WTC11 (cell line): ENCODE measurements around the gene SEBOX. TPM values are rescaled to one million over a fixed set of nuclear protein-coding genes. Genes with fewer than 3 reads are reported as not detected.

Source experiments
- ATAC-seq: fragments of 200-7000 bp; cut with Tn5 transposase; 2 replicates; pipeline ENCODE4 v1.10.0; 2021; ENCODE audit warnings: mild to moderate bottlenecking, moderate library complexity
- CTCF ChIA-PET: fragments of 300-600 bp; sonication (Branson Sonifier 250); formaldehyde crosslinking; loops from one replicate; lab custom pipeline; 2021; ENCODE audit warnings: antibody characterized with exemption; lab: Charles Lee
- POLR2A ChIA-PET: fragments of 350-600 bp; sonication (Branson Sonifier 250); formaldehyde crosslinking; loops from one replicate; lab custom pipeline; 2021; ENCODE audit warnings: antibody characterized with exemption; lab: Charles Lee
- DNase-seq: peaks from one replicate; pipeline ENCODE4 v3.0.0; 2021; ENCODE audit warnings: low spot score
- H3K27ac Mint-ChIP-seq: 2 replicates; pipeline ENCODE4 v1.8.0; 2021; ENCODE audit warnings: mixed read lengths
- H3K27me3 Mint-ChIP-seq: 2 replicates; pipeline ENCODE4 v1.8.0; 2021; ENCODE audit warnings: low read depth, mild to moderate bottlenecking, moderate library complexity, mixed read lengths
- H3K36me3 Mint-ChIP-seq: 2 replicates; pipeline ENCODE4 v1.8.0; 2021; ENCODE audit warnings: mixed read lengths
- H3K4me1 Mint-ChIP-seq: 2 replicates; pipeline ENCODE4 v1.8.0; 2022; ENCODE audit warnings: mixed read lengths
- H3K4me3 Mint-ChIP-seq: 2 replicates; pipeline ENCODE4 v1.8.0; 2021; ENCODE audit warnings: mild to moderate bottlenecking, moderate library complexity, mixed read lengths
- H3K9me3 Mint-ChIP-seq: 2 replicates; pipeline ENCODE4 v1.8.0; 2021; ENCODE audit warnings: mixed read lengths
- ARID4B ChIP-seq: sonication (generic); formaldehyde crosslinking; IDR thresholded peaks from 2 replicates; pipeline ENCODE4 v1.8.0; 2023; ENCODE audit warnings: missing genetic modification reagents, mild to moderate bottlenecking, borderline replicate concordance
- CREM ChIP-seq: sonication (generic); formaldehyde crosslinking; IDR thresholded peaks from 2 replicates; pipeline ENCODE4 v1.8.1; 2022; ENCODE audit warnings: mild to moderate bottlenecking, missing genetic modification reagents, moderate library complexity
- EMX1 ChIP-seq: fragments of 250-450 bp; sonication (Bioruptor Pico); IDR thresholded peaks from 2 replicates; pipeline ENCODE4 v1.8.0; 2021; ENCODE audit warnings: mild to moderate bottlenecking
- ETV6 ChIP-seq: sonication (generic); formaldehyde crosslinking; IDR thresholded peaks from 2 replicates; pipeline ENCODE4 v1.8.1; 2022; ENCODE audit warnings: mild to moderate bottlenecking, missing genetic modification reagents
- NFYB ChIP-seq: sonication (generic); formaldehyde crosslinking; conservative IDR thresholded peaks from 2 replicates; pipeline ENCODE4 v1.8.0; 2022; ENCODE audit warnings: low read depth, missing genetic modification reagents
- SMAD4 ChIP-seq: sonication (generic); formaldehyde crosslinking; IDR thresholded peaks from 2 replicates; pipeline ENCODE4 v1.8.0; 2022; ENCODE audit warnings: mild to moderate bottlenecking, missing genetic modification reagents
- USF2 ChIP-seq: sonication (generic); formaldehyde crosslinking; IDR thresholded peaks from 2 replicates; pipeline ENCODE4 v1.8.1; 2023; ENCODE audit warnings: mild to moderate bottlenecking, missing genetic modification reagents, moderate library complexity
- ZNF671 ChIP-seq: fragments of 250-450 bp; sonication (Bioruptor Pico); IDR thresholded peaks from 2 replicates; pipeline ENCODE4 v1.8.0; 2021; ENCODE audit warnings: mild to moderate bottlenecking
- total RNA-seq: library from RNA; stranded (reverse); gene quantifications from 3 replicates; pipeline ENCODE4 v1.2.3, GENCODE V29; 2021
- TF ChIP-seq, protein P1 (sequence below): sonication (generic); formaldehyde crosslinking; IDR thresholded peaks from 2 replicates; pipeline ENCODE4 v1.8.0; 2022; ENCODE audit warnings: missing genetic modification reagents
- TF ChIP-seq, protein P2 (sequence below): sonication (generic); formaldehyde crosslinking; IDR thresholded peaks from 2 replicates; pipeline ENCODE4 v1.8.0; 2023; ENCODE audit warnings: mild to moderate bottlenecking, missing genetic modification reagents
- TF ChIP-seq, protein P3 (sequence below): sonication (generic); formaldehyde crosslinking; IDR thresholded peaks from 2 replicates; pipeline ENCODE4 v1.8.1; 2023; ENCODE audit warnings: mild to moderate bottlenecking, missing genetic modification reagents

The SEBOX gene
- total RNA-seq, 1 experiment from 2014 or later: not detected

GRCh38 chr17:28317966-28318758 lies 46.8 kb downstream of the SEBOX start (continued):
- TF ChIP-seq, protein P1, sequence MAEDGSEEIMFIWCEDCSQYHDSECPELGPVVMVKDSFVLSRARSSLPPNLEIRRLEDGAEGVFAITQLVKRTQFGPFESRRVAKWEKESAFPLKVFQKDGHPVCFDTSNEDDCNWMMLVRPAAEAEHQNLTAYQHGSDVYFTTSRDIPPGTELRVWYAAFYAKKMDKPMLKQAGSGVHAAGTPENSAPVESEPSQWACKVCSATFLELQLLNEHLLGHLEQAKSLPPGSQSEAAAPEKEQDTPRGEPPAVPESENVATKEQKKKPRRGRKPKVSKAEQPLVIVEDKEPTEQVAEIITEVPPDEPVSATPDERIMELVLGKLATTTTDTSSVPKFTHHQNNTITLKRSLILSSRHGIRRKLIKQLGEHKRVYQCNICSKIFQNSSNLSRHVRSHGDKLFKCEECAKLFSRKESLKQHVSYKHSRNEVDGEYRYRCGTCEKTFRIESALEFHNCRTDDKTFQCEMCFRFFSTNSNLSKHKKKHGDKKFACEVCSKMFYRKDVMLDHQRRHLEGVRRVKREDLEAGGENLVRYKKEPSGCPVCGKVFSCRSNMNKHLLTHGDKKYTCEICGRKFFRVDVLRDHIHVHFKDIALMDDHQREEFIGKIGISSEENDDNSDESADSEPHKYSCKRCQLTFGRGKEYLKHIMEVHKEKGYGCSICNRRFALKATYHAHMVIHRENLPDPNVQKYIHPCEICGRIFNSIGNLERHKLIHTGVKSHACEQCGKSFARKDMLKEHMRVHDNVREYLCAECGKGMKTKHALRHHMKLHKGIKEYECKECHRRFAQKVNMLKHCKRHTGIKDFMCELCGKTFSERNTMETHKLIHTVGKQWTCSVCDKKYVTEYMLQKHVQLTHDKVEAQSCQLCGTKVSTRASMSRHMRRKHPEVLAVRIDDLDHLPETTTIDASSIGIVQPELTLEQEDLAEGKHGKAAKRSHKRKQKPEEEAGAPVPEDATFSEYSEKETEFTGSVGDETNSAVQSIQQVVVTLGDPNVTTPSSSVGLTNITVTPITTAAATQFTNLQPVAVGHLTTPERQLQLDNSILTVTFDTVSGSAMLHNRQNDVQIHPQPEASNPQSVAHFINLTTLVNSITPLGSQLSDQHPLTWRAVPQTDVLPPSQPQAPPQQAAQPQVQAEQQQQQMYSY (CRISPR knock-in tag): no peak
- TF ChIP-seq SMAD4 (CRISPR knock-in tag): no peak
- no peak for TF ChIP-seq USF2 (CRISPR knock-in tag)
- peak; percentile 7; the same call in 1 of the 2 replicates for TF ChIP-seq ETV6 (CRISPR knock-in tag)

- ATAC-seq (no peak), DNase-seq (no peak)
- Mint-ChIP-seq H3K4me1 (peaks cover 41% of the 10 kb centered on the region), H3K27ac (peak overlapping the region; percentile 44; the same call in 1 of the 2 replicates), H3K9me3 (no peaks in the 10 kb centered on the region), H3K27me3 (no peaks in the 10 kb centered on the region; the same call in 1 of the 2 replicates), H3K36me3 (peaks cover 12% of the 10 kb centered on the region), H3K4me3 (peak overlapping the region; percentile 77)
- ChIA-PET CTCF (interaction anchor here (0.6 to 2.7 kb wide), 7 partner anchors 14 to 128 kb away, joined by 3 to 12 read pairs (median 7); partner anchors contain the start of genes IFT20 and TNFAIP1), POLR2A (interaction anchor here (0.7 to 2.9 kb wide), 3 partner anchors 14 to 66 kb away, joined by 3 to 17 read pairs (median 3); partner anchors contain the start of genes IFT20 and TNFAIP1)
- TF ChIP-seq ZNF671 (CRISPR knock-in tag): no peak
- TF ChIP-seq CREM (CRISPR knock-in tag): no peak
- TF ChIP-seq, protein P2, sequence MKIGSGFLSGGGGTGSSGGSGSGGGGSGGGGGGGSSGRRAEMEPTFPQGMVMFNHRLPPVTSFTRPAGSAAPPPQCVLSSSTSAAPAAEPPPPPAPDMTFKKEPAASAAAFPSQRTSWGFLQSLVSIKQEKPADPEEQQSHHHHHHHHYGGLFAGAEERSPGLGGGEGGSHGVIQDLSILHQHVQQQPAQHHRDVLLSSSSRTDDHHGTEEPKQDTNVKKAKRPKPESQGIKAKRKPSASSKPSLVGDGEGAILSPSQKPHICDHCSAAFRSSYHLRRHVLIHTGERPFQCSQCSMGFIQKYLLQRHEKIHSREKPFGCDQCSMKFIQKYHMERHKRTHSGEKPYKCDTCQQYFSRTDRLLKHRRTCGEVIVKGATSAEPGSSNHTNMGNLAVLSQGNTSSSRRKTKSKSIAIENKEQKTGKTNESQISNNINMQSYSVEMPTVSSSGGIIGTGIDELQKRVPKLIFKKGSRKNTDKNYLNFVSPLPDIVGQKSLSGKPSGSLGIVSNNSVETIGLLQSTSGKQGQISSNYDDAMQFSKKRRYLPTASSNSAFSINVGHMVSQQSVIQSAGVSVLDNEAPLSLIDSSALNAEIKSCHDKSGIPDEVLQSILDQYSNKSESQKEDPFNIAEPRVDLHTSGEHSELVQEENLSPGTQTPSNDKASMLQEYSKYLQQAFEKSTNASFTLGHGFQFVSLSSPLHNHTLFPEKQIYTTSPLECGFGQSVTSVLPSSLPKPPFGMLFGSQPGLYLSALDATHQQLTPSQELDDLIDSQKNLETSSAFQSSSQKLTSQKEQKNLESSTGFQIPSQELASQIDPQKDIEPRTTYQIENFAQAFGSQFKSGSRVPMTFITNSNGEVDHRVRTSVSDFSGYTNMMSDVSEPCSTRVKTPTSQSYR: no peak
- no peak for TF ChIP-seq ARID4B (CRISPR knock-in tag)
- TF ChIP-seq NFYB: no peak
- no peak for TF ChIP-seq EMX1 (CRISPR knock-in tag)
- no peak for TF ChIP-seq SMAD4 (CRISPR knock-in tag)
- TF ChIP-seq, protein P3, sequence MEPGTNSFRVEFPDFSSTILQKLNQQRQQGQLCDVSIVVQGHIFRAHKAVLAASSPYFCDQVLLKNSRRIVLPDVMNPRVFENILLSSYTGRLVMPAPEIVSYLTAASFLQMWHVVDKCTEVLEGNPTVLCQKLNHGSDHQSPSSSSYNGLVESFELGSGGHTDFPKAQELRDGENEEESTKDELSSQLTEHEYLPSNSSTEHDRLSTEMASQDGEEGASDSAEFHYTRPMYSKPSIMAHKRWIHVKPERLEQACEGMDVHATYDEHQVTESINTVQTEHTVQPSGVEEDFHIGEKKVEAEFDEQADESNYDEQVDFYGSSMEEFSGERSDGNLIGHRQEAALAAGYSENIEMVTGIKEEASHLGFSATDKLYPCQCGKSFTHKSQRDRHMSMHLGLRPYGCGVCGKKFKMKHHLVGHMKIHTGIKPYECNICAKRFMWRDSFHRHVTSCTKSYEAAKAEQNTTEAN: no peak
These were observed 47.7 kb downstream of the SEBOX start for GRCh38 chr17:28317099-28317965.
